HepG2 (cell line): ENCODE results near the gene PIK3C2B. TPM values are rescaled to one million over a fixed set of nuclear protein-coding genes. Genes with fewer than 3 reads are reported as not detected.

Source experiments
- BRF2 ChIP-seq: sonication (generic); formaldehyde crosslinking; IDR thresholded peaks from 2 replicates; pipeline ENCODE4 v1.8.1; 2022; ENCODE audit warnings: mild to moderate bottlenecking, missing genetic modification reagents
- CBX1 ChIP-seq: IDR thresholded peaks from one replicate; pipeline ENCODE4 v1.6.1; 2016; ENCODE audit warnings: antibody characterized with exemption, low read depth
- FOXK2 ChIP-seq: fragments of 450-650 bp; IDR thresholded peaks from 2 replicates; pipeline ENCODE4 v1.6.1; 2016
- IKZF1 ChIP-seq: fragments of 450-650 bp; IDR thresholded peaks from 2 replicates; pipeline ENCODE4 v1.7.1; 2016
- KMT2A ChIP-seq: sonication (generic); formaldehyde crosslinking; IDR thresholded peaks from 2 replicates; pipeline ENCODE4 v1.4.0; 2020; ENCODE audit warnings: missing genetic modification reagents
- MZF1 ChIP-seq: sonication (generic); formaldehyde crosslinking; IDR thresholded peaks from 2 replicates; pipeline ENCODE4 v1.8.1; 2023; ENCODE audit warnings: mild to moderate bottlenecking, missing genetic modification reagents, borderline replicate concordance
- PLSCR1 ChIP-seq: sonication (generic); formaldehyde crosslinking; IDR thresholded peaks from 2 replicates; pipeline ENCODE4 v1.5.0; 2020; ENCODE audit warnings: missing genetic modification reagents, mild to moderate bottlenecking, borderline replicate concordance
- RAD21 ChIP-seq: fragments of 450-650 bp; formaldehyde crosslinking; IDR thresholded peaks from 2 replicates; pipeline ENCODE4 v1.5.0; 2020; ENCODE audit warnings: mild to moderate bottlenecking
- RERE ChIP-seq: IDR thresholded peaks from 2 replicates; pipeline ENCODE4 v1.6.1; 2016; ENCODE audit warnings: low read depth, missing genetic modification reagents, missing compliant biosample characterization
- SALL1 ChIP-seq: sonication (generic); formaldehyde crosslinking; IDR thresholded peaks from 2 replicates; pipeline ENCODE4 v1.8.0; 2022; ENCODE audit warnings: mild to moderate bottlenecking, missing genetic modification reagents
- TEAD2 ChIP-seq: sonication (generic); formaldehyde crosslinking; IDR thresholded peaks from 2 replicates; pipeline ENCODE4 v1.9.0; 2021; ENCODE audit warnings: missing genetic modification reagents
- TERF1 ChIP-seq: sonication (generic); formaldehyde crosslinking; IDR thresholded peaks from 2 replicates; pipeline ENCODE4 v1.8.0; 2022; ENCODE audit warnings: mild to moderate bottlenecking, missing genetic modification reagents, moderate library complexity
- ZBTB1 ChIP-seq: sonication (generic); formaldehyde crosslinking; IDR thresholded peaks from 2 replicates; pipeline ENCODE4 v1.4.0; 2020; ENCODE audit warnings: missing genetic modification reagents, borderline replicate concordance
- ZBTB3 ChIP-seq: sonication (generic); formaldehyde crosslinking; IDR thresholded peaks from 2 replicates; pipeline ENCODE4 v1.4.0; 2020; ENCODE audit warnings: low read depth, mild to moderate bottlenecking, moderate library complexity, missing genetic modification reagents, borderline replicate concordance
- ZBTB7B ChIP-seq: sonication (generic); formaldehyde crosslinking; IDR thresholded peaks from 2 replicates; pipeline ENCODE4 v1.4.0; 2020; ENCODE audit warnings: missing genetic modification reagents
- ZNF230 ChIP-seq: sonication (generic); formaldehyde crosslinking; IDR thresholded peaks from 2 replicates; pipeline ENCODE4 v1.4.0; 2020; ENCODE audit warnings: mild to moderate bottlenecking, missing genetic modification reagents
- ZNF234 ChIP-seq: sonication (generic); formaldehyde crosslinking; conservative IDR thresholded peaks from 2 replicates; pipeline ENCODE4 v1.5.1; 2020; ENCODE audit warnings: mild to moderate bottlenecking, missing genetic modification reagents
- ZNF44 ChIP-seq: sonication (generic); formaldehyde crosslinking; IDR thresholded peaks from 2 replicates; pipeline ENCODE4 v1.5.1; 2020; ENCODE audit warnings: mild to moderate bottlenecking, missing genetic modification reagents
- ZNF598 ChIP-seq: sonication (generic); formaldehyde crosslinking; IDR thresholded peaks from 2 replicates; pipeline ENCODE4 v1.5.1; 2020; ENCODE audit warnings: mild to moderate bottlenecking, missing genetic modification reagents, borderline replicate concordance
- ZNF776 ChIP-seq: sonication (generic); formaldehyde crosslinking; IDR thresholded peaks from 2 replicates; pipeline ENCODE4 v1.4.0; 2020; ENCODE audit warnings: mild to moderate bottlenecking, missing genetic modification reagents
- ZNF883 ChIP-seq: sonication (generic); formaldehyde crosslinking; IDR thresholded peaks from 2 replicates; pipeline ENCODE4 v1.5.1; 2020; ENCODE audit warnings: mild to moderate bottlenecking, missing genetic modification reagents; ENCODE audit errors: not compliant biosample characterization
- ZNF891 ChIP-seq: sonication (generic); formaldehyde crosslinking; IDR thresholded peaks from 2 replicates; pipeline ENCODE4 v1.5.0; 2020; ENCODE audit warnings: mild to moderate bottlenecking, missing genetic modification reagents
- ZSCAN22 ChIP-seq: sonication (generic); formaldehyde crosslinking; IDR thresholded peaks from 2 replicates; pipeline ENCODE4 v1.4.0; 2020; ENCODE audit warnings: mild to moderate bottlenecking, missing genetic modification reagents
- polyA plus RNA-seq, 8 experiments: library from polyadenylated mRNA; depleted of rRNA in 3 of 8; stranded (reverse) in 7 of 8; unstranded in 1 of 8; fragments of >200 nt; fragmentation: Illumina TruSeq in 4 of 8; extraction: Trizol in 4 of 8; gene quantifications; 2 replicates each; pipeline versions ENCODE4 v1.2.1 to v1.2.3, GENCODE V29; 2011 to 2016; ENCODE audit warnings: low read depth in 4 of 8, missing spikeins in 1 of 8, mixed read lengths in 1 of 8; ENCODE audit not compliant: insufficient read depth in 1 of 8
- total RNA-seq, 5 experiments: library from RNA; depleted of rRNA; stranded (reverse); fragments of >200 nt; fragmentation: Illumina TruSeq; extraction: Trizol; gene quantifications; 2 replicates each; pipeline ENCODE4 v1.2.3, GENCODE V29; 2016; ENCODE audit warnings: low read depth in 1 of 5

Gene PIK3C2B
- total and polyA plus RNA-seq, 2 of the 13 experiments (the other 11 are each of a cell fraction or from before 2014, with no cell fraction given): 3.4 to 4.5 TPM

- TF ChIP-seq ZNF891 (CRISPR knock-in tag): no peak
- 0 out of 2 replicates have a peak, but pooled peaks have one; percentile 61 for TF ChIP-seq ZSCAN22 (CRISPR knock-in tag)
- no peak for TF ChIP-seq ZBTB1 (CRISPR knock-in tag)
- TF ChIP-seq CBX1: peak; percentile 82
- no peak for TF ChIP-seq IKZF1
- TF ChIP-seq ZBTB7B: peak; percentile 76; the same call in 1 of the 2 replicates
- peak; percentile 96 for TF ChIP-seq ZNF230 (CRISPR knock-in tag)
- peak; percentile 42 for TF ChIP-seq RAD21
- no peak for TF ChIP-seq ZNF598 (CRISPR knock-in tag)
- peak; percentile 69; the same call in 1 of the 2 replicates for TF ChIP-seq KMT2A (CRISPR knock-in tag)
- TF ChIP-seq BRF2: peak; percentile 63; the same call in 1 of the 2 replicates
- TF ChIP-seq TERF1 (CRISPR knock-in tag): no peak
- TF ChIP-seq FOXK2: no peak
- peak; percentile 93; the same call in 1 of the 2 replicates for TF ChIP-seq ZNF44
- peak; percentile 88; the same call in 1 of the 2 replicates for TF ChIP-seq SALL1
- no peak for TF ChIP-seq PLSCR1 (CRISPR knock-in tag)
- no peak for TF ChIP-seq TEAD2
- peak; percentile 41; the same call in 1 of the 2 replicates for TF ChIP-seq ZNF776 (CRISPR knock-in tag)
- no peak for TF ChIP-seq MZF1
- TF ChIP-seq ZNF883 (CRISPR knock-in tag): peak; percentile 83
- TF ChIP-seq ZNF234 (CRISPR knock-in tag): no peak
- 0 out of 2 replicates have a peak, but pooled peaks have one; percentile 69 for TF ChIP-seq RERE (CRISPR knock-in tag)
- TF ChIP-seq ZBTB3 (CRISPR knock-in tag): 0 out of 2 replicates have a peak, but pooled peaks have one; percentile 80
Measured at GRCh38 chr1:204516180-204516879, 21.7 kb upstream of the PIK3C2B start, which contains the start of gene MDM4 (continued).
